H1 (cell line): ENCODE results near the gene LSM11. TPM values are rescaled to one million over a fixed set of nuclear protein-coding genes. Genes with fewer than 3 reads are reported as not detected.

Experiments used
- CHD7 ChIP-seq: fragments of 300-600 bp; sonication (generic); IDR thresholded peaks from 2 replicates; pipeline ENCODE4 v1.7.1; 2012; ENCODE audit warnings: low read length, moderate library complexity, mild to moderate bottlenecking, inconsistent platforms; ENCODE audit not compliant: insufficient replicate concordance
- polyA plus RNA-seq, 7 experiments: library from polyadenylated mRNA; depleted of rRNA in 3 of 7; stranded (reverse) in 5 of 7; unstranded in 2 of 7; fragments of >200 nt in 5 of 7; fragments of 200-250 nt in 2 of 7; gene quantifications; 1 replicate in 5 of 7; 2 replicates in 1 of 7; 4 replicates in 1 of 7; pipeline versions ENCODE4 v1.2.1 to v1.2.3, GENCODE V29; 2011 to 2013; ENCODE audit warnings: missing spikeins in 2 of 7, mixed read lengths in 2 of 7
- total RNA-seq: library from RNA; stranded (reverse); fragmentation: NEBNext Ultra II Directional; extraction: Animal tissue kit (Norgen Biotek cat#: 25700); gene quantifications from 2 replicates; pipeline ENCODE4 v1.2.1, GENCODE V29; 2021

The LSM11 gene
- total and polyA plus RNA-seq, 2 of the 8 experiments (the other 6 are each of a cell fraction or from before 2014, with no cell fraction given): 1.8 to 3.9 TPM

- TF ChIP-seq CHD7: no peak
Measured at GRCh38 chr5:157749462-157749799, 5.9 kb downstream of the LSM11 start (continued).
